ENCODE results near the gene RASSF1.
"Not testable (repeated sequence)": the region's sequence is repeated elsewhere in the genome, so short reads cannot be mapped to it uniquely, and the experiment has no call there.

Gene RASSF1

DNA sequence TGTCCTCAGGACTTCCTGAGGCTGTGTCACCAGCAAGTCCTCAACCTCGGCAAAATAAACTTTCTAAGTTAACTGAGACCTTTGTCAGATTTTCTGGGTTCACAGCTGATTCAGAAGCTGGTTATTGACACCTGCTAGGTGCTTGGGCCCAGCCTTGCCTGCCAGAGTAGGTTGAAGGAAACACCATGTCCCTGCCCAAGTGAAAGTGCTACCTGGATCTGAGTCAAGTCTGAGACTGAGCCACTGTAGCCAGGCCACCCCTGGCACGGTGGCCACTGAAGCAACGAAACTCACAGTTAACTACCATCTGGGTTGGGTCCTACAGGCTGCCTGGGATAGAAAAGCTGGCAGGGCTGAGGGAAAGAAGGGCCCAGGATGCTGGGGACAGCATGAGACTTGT lies 26.3 kb downstream of the RASSF1 start:
- TF ChIP-seq, protein P1, sequence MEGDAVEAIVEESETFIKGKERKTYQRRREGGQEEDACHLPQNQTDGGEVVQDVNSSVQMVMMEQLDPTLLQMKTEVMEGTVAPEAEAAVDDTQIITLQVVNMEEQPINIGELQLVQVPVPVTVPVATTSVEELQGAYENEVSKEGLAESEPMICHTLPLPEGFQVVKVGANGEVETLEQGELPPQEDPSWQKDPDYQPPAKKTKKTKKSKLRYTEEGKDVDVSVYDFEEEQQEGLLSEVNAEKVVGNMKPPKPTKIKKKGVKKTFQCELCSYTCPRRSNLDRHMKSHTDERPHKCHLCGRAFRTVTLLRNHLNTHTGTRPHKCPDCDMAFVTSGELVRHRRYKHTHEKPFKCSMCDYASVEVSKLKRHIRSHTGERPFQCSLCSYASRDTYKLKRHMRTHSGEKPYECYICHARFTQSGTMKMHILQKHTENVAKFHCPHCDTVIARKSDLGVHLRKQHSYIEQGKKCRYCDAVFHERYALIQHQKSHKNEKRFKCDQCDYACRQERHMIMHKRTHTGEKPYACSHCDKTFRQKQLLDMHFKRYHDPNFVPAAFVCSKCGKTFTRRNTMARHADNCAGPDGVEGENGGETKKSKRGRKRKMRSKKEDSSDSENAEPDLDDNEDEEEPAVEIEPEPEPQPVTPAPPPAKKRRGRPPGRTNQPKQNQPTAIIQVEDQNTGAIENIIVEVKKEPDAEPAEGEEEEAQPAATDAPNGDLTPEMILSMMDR (conservative IDR thresholded peaks at IDR 0.05; ENCODE audit: low read depth, low read length), result no peak
- Histone ChIP-seq H2AFZ (ENCODE audit: low read depth) (no peak overlapping the region), H3K4me3 (IDR thresholded peaks at IDR 0.05; ENCODE audit: insufficient read depth, low read depth, low read length) (no peak overlapping the region), H3K79me2 (ENCODE audit: insufficient read depth, low read depth) (no peaks in the 10 kb centered on the region), H3K4me1 (ENCODE audit: low read depth, poor library complexity, severe bottlenecking) (no peaks in the 10 kb centered on the region), H3K36me3 (ENCODE audit: insufficient read depth) (no peaks in the 10 kb centered on the region), H3K27me3 (ENCODE audit: insufficient read depth, low read depth) (no peaks in the 10 kb centered on the region), H3K27ac (no peak overlapping the region), H3K4me2 (no peak overlapping the region), H4K20me1 (ENCODE audit: insufficient read depth) (no peaks in the 10 kb centered on the region), H3K9ac (no peak overlapping the region)

DNA sequence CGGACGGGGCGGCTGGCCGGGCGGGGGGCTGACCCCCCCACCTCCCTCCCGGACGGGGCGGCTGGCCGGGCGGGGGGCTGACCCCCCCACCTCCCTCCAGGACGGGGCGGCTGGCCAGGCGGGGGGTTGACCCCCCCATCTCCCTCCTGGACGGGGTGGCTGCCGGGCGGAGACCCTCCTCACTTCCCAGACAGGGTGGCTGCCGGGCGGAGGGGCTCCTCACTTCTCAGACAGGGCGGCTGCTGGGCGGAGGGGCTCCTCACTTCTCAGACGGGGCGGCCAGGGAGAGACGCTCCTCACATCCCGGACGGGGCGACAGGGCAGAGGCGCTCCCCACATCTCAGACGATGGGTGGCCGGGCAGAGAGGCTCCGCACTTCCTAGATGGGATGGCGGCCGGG lies 28.6 kb downstream of the RASSF1 start:
- H3K4me3 ChIP-seq (IDR thresholded peaks at IDR 0.05; ENCODE audit: insufficient read depth, low read depth, low read length); H3K4me1 ChIP-seq (ENCODE audit: low read depth, poor library complexity, severe bottlenecking); H3K9ac ChIP-seq; H3K27me3 ChIP-seq (ENCODE audit: insufficient read depth, low read depth); H3K79me2 ChIP-seq (ENCODE audit: insufficient read depth, low read depth); H3K36me3 ChIP-seq (ENCODE audit: insufficient read depth); H3K27ac ChIP-seq; H4K20me1 ChIP-seq (ENCODE audit: insufficient read depth); H2AFZ ChIP-seq (ENCODE audit: low read depth); H3K4me2 ChIP-seq: not testable (repeated sequence)

DNA sequence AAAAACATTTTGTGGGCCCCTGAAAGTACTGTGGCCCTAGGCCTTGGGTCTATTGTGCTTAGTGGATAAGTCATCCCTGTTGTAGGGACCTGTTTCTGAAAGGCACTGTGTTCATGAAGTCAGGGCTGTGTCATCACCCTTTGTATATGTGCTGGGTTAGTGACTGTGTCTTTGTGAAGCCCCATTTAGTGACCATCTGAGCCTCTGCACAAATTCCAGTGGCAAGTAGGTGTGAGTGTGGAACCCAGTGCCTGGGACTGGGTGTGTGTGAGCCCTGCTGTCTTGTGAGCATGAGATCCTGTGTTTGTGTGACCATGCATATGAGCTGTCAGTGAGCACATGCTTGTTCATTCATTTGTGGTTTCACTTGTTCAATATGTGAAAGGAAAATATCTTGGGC lies 36.0 kb downstream of the RASSF1 start:
- no peak overlapping the region for H3K27ac ChIP-seq
- H4K20me1 ChIP-seq (ENCODE audit: insufficient read depth), result no peaks in the 10 kb centered on the region
- no peak overlapping the region for H3K4me2 ChIP-seq
- TF ChIP-seq, protein P1 (conservative IDR thresholded peaks at IDR 0.05; ENCODE audit: low read depth, low read length), result no peak
- H3K4me1 ChIP-seq (ENCODE audit: low read depth, poor library complexity, severe bottlenecking), result peaks cover 8% of the 10 kb centered on the region
- H2AFZ ChIP-seq (ENCODE audit: low read depth), result no peak overlapping the region
- no peak overlapping the region for H3K4me3 ChIP-seq (IDR thresholded peaks at IDR 0.05; ENCODE audit: insufficient read depth, low read depth, low read length)
- H3K27me3 ChIP-seq (ENCODE audit: insufficient read depth, low read depth), result no peaks in the 10 kb centered on the region
- no peak overlapping the region for H3K9ac ChIP-seq
- H3K36me3 ChIP-seq (ENCODE audit: insufficient read depth), result no peaks in the 10 kb centered on the region
- no peaks in the 10 kb centered on the region for H3K79me2 ChIP-seq (ENCODE audit: insufficient read depth, low read depth)

DNA sequence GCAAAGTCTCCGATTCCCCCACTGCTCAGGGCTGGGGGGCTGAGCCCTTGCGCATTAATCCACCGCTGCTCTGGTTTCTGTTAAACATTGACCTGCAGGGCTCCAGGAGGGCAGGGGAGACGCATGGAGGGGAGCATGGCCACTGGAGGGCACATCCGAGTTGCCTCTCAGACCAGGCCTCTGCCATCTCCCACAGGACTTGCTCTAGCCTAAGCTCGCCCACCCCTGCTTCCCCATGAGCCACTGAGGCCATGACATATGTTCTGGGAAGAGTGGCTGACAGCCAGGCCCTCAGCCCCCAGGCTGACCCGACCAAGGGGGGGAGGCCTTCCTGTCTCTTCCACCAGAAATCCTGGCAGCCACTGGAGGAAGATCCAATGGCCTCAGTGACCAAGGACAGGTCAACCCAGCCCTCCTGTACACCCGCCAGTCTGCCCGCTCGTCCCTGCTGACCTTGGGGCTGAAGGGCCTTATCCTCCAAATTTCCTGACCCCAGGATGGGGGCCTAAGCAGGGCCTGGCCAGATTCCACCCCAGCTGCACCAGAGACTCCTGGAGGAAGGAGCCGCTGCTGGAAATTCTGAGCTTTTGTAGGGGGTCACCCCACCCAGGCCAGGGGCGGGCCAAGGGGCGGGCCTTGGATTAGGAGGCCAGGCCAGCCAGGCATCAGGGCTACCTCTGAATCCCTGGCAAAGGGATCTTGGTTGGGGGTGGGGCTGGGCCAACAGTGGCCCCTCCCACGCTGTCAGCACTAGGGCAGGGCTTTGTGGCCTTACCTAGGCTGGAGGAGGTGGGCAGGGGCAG lies 37.4 kb downstream of the RASSF1 start, which contains the start of gene HYAL1:
TSS of gene HYAL1 (minus strand) at position 562 of the 803 bp plus-strand sequence. CDS start 618 bp downstream, outside the sequence.
- H3K4me2 ChIP-seq, result no peak within 1 kb of the TSS
- no peaks in the 10 kb centered on the region for H3K36me3 ChIP-seq (ENCODE audit: insufficient read depth)
- H3K27ac ChIP-seq, result no peak within 1 kb of the TSS
- H2AFZ ChIP-seq (ENCODE audit: low read depth), result no peak within 1 kb of the TSS
- no peaks in the 10 kb centered on the region for H3K27me3 ChIP-seq (ENCODE audit: insufficient read depth, low read depth)
- peaks cover 11% of the 10 kb centered on the region for H3K4me1 ChIP-seq (ENCODE audit: low read depth, poor library complexity, severe bottlenecking)
- H3K79me2 ChIP-seq (ENCODE audit: insufficient read depth, low read depth), result no peaks in the 10 kb centered on the region
- H3K9ac ChIP-seq, result no peak within 1 kb of the TSS
- H4K20me1 ChIP-seq (ENCODE audit: insufficient read depth), result no peaks in the 10 kb centered on the region
- TF ChIP-seq, protein P1 (conservative IDR thresholded peaks at IDR 0.05; ENCODE audit: low read depth, low read length), result no peak
- H3K4me3 ChIP-seq (IDR thresholded peaks at IDR 0.05; ENCODE audit: insufficient read depth, low read depth, low read length), result no peak within 1 kb of the TSS
